Subcutaneous abdominal adipose tissue (tissue), 5 donors: ENCODE data around the gene RAPGEF2.

Source experiments
- H3K27ac ChIP-seq: one replicate; pipeline ENCODE4 v1.7.0; 2013; ENCODE audit warnings: low read depth, mild to moderate bottlenecking, inconsistent platforms, low read length, moderate library complexity
- H3K27me3 ChIP-seq, 5 donors: one replicate each; pipeline ENCODE4 v1.7.0; 2013; ENCODE audit warnings: low read length in 5 of 5, inconsistent platforms in 1 of 5; ENCODE audit not compliant: control insufficient read depth in 5 of 5, insufficient read depth in 4 of 5
- H3K36me3 ChIP-seq, 5 donors: one replicate each; pipeline ENCODE4 v1.7.0; 2013; ENCODE audit warnings: low read length in 5 of 5; ENCODE audit not compliant: control insufficient read depth in 5 of 5, insufficient read depth in 5 of 5
- H3K4me1 ChIP-seq, 5 donors: one replicate each; pipeline ENCODE4 v1.7.0; 2013; ENCODE audit warnings: low read length in 5 of 5, mild to moderate bottlenecking in 3 of 5, moderate library complexity in 1 of 5; ENCODE audit not compliant: control insufficient read depth in 5 of 5, insufficient read depth in 5 of 5
- H3K4me3 ChIP-seq, 5 donors: one replicate each; pipeline ENCODE4 v1.7.0; 2013; ENCODE audit warnings: low read length in 5 of 5, low read depth in 1 of 5
- H3K9ac ChIP-seq, 5 donors: one replicate each; pipeline ENCODE4 v1.7.0; 2013; ENCODE audit warnings: low read length in 5 of 5, mild to moderate bottlenecking in 4 of 5, moderate library complexity in 3 of 5
- H3K9me3 ChIP-seq, 5 donors: one replicate each; pipeline ENCODE4 v1.7.0; 2013; ENCODE audit warnings: low read length in 5 of 5; ENCODE audit not compliant: control insufficient read depth in 5 of 5
- donor health status: healthy.
- donor health status: healthy.
- donor health status: healthy.
- donor health status: healthy.
- donor health status: healthy.

Gene RAPGEF2

DNA sequence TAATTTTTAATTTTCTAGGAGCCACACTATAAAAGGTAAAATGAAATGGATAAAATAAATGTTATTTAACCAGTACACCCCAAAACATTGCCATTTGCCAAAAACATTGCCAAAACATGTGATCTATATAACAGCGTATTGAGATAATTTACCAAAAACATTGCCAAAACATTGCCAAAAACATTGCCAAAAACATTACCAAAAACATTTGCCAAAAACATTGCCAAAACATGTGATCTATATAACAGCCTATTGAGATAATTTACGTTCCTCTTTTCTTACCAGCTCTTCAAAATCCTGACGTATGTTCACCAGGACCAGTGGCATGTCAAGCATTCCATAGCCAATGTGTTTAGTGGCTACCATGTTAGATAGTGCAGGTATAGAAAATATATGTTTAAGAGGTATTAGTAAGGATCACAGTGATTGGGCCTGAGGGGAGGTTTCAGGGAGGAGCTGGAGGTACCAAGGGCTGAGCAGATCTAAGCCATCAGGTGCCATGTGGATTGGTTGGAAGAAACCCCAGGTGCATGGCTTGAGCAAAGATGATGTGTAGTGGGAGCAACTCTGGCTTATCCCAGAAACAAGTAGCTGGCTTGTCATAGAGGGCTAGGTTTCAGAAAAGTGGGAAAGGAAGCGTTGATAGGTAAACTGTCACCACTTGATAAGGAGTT is 42.6 kb downstream of the RAPGEF2 start:
- no peaks in the 10 kb centered on the region for H3K27me3 ChIP-seq
- H3K9me3 ChIP-seq = no peaks in the 10 kb centered on the region
- no peak overlapping the region for H3K9ac ChIP-seq
- no peaks in the 10 kb centered on the region for H3K36me3 ChIP-seq
- peaks cover 0 to 25% (median 7%) of the 10 kb centered on the region in 5 donors for H3K4me1 ChIP-seq
- H3K27ac ChIP-seq = no peak overlapping the region
- no peak overlapping the region for H3K4me3 ChIP-seq

GRCh38 chr4:159145992-159146330 is 43.1 kb downstream of the RAPGEF2 start:
- Histone ChIP-seq H3K4me3 (no peak overlapping the region), H3K4me1 (peaks cover 0 to 30% (median 6%) of the 10 kb centered on the region in 5 donors), H3K27ac (no peak overlapping the region), H3K27me3 (no peaks in the 10 kb centered on the region), H3K9ac (no peak overlapping the region), H3K36me3 (no peaks in the 10 kb centered on the region), H3K9me3 (no peaks in the 10 kb centered on the region)

GRCh38 chr4:159146488-159146887 is 43.6 kb downstream of the RAPGEF2 start:
- no peak overlapping the region for H3K4me3 ChIP-seq
- no peaks in the 10 kb centered on the region for H3K27me3 ChIP-seq
- H3K9ac ChIP-seq = no peak overlapping the region
- H3K4me1 ChIP-seq = peaks cover 0 to 28% (median 4%) of the 10 kb centered on the region in 5 donors
- no peaks in the 10 kb centered on the region for H3K36me3 ChIP-seq
- H3K9me3 ChIP-seq = no peaks in the 10 kb centered on the region
- no peak overlapping the region for H3K27ac ChIP-seq

DNA sequence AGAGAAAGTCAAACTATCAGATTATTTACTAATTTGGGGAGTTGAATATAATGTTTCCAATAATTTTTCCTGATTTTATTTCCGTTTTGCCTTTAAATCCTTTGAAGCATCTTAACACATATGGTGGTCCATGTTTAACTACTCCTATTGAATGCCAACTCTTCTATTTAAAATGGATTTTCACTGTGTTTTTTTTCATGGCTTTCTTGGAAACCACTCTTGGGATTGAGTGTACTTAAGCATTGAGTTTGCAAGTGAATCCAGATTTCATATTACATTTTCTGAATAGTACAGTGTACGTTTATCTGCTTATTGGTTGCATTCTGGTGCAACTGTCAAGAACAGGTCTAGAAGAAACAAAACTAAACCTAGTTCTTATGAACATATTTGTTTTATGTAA is 45.6 kb downstream of the RAPGEF2 start:
- Histone ChIP-seq H3K4me3 (no peak overlapping the region), H3K4me1 (peaks cover 0 to 21% (median 4%) of the 10 kb centered on the region in 5 donors), H3K9ac (no peak overlapping the region), H3K36me3 (no peaks in the 10 kb centered on the region), H3K27me3 (no peaks in the 10 kb centered on the region), H3K9me3 (no peaks in the 10 kb centered on the region), H3K27ac (no peak overlapping the region)

- no peak overlapping the region for H3K27ac ChIP-seq
- no peaks in the 10 kb centered on the region for H3K27me3 ChIP-seq
- H3K9me3 ChIP-seq = no peaks in the 10 kb centered on the region
- H3K4me3 ChIP-seq = no peak overlapping the region
- H3K4me1 ChIP-seq = peaks cover 0 to 18% (median 4%) of the 10 kb centered on the region in 5 donors
- H3K36me3 ChIP-seq = no peaks in the 10 kb centered on the region
- H3K9ac ChIP-seq = no peak overlapping the region
Measured at GRCh38 chr4:159149666-159150065, 46.8 kb downstream of the RAPGEF2 start.

- Histone ChIP-seq H3K27ac (no peak overlapping the region), H3K36me3 (no peaks in the 10 kb centered on the region), H3K4me3 (no peak overlapping the region), H3K9me3 (no peaks in the 10 kb centered on the region), H3K4me1 (peaks cover 0 to 15% (median 8%) of the 10 kb centered on the region in 5 donors), H3K9ac (no peak overlapping the region), H3K27me3 (no peaks in the 10 kb centered on the region)
Measured at GRCh38 chr4:159150396-159150795, 47.5 kb downstream of the RAPGEF2 start.

GRCh38 chr4:159150821-159151390 is 48.0 kb downstream of the RAPGEF2 start:
- Histone ChIP-seq H3K4me1 (peaks cover 0 to 15% (median 8%) of the 10 kb centered on the region in 5 donors), H3K9me3 (no peaks in the 10 kb centered on the region), H3K36me3 (no peaks in the 10 kb centered on the region), H3K9ac (no peak overlapping the region), H3K27me3 (no peaks in the 10 kb centered on the region), H3K27ac (no peak overlapping the region), H3K4me3 (no peak overlapping the region)

GRCh38 chr4:159151689-159152088 is 48.8 kb downstream of the RAPGEF2 start:
- H3K9ac ChIP-seq = no peak overlapping the region
- no peaks in the 10 kb centered on the region for H3K27me3 ChIP-seq
- no peaks in the 10 kb centered on the region for H3K9me3 ChIP-seq
- H3K27ac ChIP-seq = no peak overlapping the region
- H3K36me3 ChIP-seq = no peaks in the 10 kb centered on the region
- peaks cover 0 to 11% (median 8%) of the 10 kb centered on the region in 5 donors for H3K4me1 ChIP-seq
- H3K4me3 ChIP-seq = no peak overlapping the region

DNA sequence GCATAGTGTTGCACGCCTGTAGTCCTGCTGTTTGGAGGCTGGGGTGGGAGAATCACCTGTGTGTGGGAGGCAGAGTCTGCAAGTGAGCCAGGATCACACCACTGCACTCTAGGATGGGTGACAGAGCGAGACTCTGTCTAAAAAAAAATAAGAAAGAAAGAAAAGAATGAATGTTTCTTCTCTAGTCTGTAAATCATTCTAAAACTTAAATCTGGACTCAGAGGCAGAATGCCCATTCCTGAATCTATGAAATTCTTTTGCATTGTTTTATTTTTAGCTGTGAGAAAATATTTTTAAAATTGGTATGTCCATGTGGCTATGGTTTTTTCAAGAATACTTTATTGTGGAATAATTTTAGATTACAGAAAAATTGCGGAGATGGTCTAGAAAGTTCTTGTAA is 49.3 kb downstream of the RAPGEF2 start:
- Histone ChIP-seq H3K36me3 (no peaks in the 10 kb centered on the region), H3K4me3 (no peak overlapping the region), H3K27me3 (no peaks in the 10 kb centered on the region), H3K4me1 (peaks cover 0 to 12% (median 8%) of the 10 kb centered on the region in 5 donors), H3K9me3 (no peaks in the 10 kb centered on the region), H3K27ac (no peak overlapping the region), H3K9ac (no peak overlapping the region)

- no peaks in the 10 kb centered on the region for H3K27me3 ChIP-seq
- H3K4me1 ChIP-seq = peaks cover 0 to 25% (median 10%) of the 10 kb centered on the region in 5 donors
- H3K4me3 ChIP-seq = no peak overlapping the region
- no peak overlapping the region for H3K9ac ChIP-seq
- H3K36me3 ChIP-seq = no peaks in the 10 kb centered on the region
- no peak overlapping the region for H3K27ac ChIP-seq
- H3K9me3 ChIP-seq = no peaks in the 10 kb centered on the region
Measured at GRCh38 chr4:159153669-159154068, 50.8 kb downstream of the RAPGEF2 start.
